Neural cell (in vitro differentiated cells): ENCODE measurements around the gene ZDHHC7. TPM values are rescaled to one million over a fixed set of nuclear protein-coding genes. Genes with fewer than 3 reads are reported as not detected.
"Not testable (repeated sequence)": the region's sequence is repeated elsewhere in the genome, so short reads cannot be mapped to it uniquely, and the experiment has no call there.

Experiments used
- H2AFZ ChIP-seq: fragments of 200-600, 300-800 bp; sonication (generic), shearing (Covaris generic); 2 replicates; pipeline ENCODE4 v1.6.0; 2014; ENCODE audit warnings: low read depth, mild to moderate bottlenecking, antibody characterized with exemption, low read length, moderate library complexity
- H3F3A ChIP-seq: fragments of 200-600 bp; shearing (Covaris generic); 2 replicates; pipeline ENCODE4 v1.6.1; 2016; ENCODE audit warnings: mild to moderate bottlenecking, moderate library complexity, mixed read lengths, antibody characterized with exemption, low read length; ENCODE audit not compliant: insufficient read depth, poor library complexity, severe bottlenecking
- H3K27ac ChIP-seq: fragments of 200-600, 300-800 bp; sonication (generic), shearing (Covaris generic); 2 replicates; pipeline ENCODE4 v1.5.1; 2014; ENCODE audit warnings: mild to moderate bottlenecking, low read length, moderate library complexity
- H3K27me3 ChIP-seq: fragments of 300-800, 200-600 bp; sonication (generic), shearing (Covaris generic); 2 replicates; pipeline ENCODE4 v1.6.0; 2014; ENCODE audit warnings: mild to moderate bottlenecking, low read depth, low read length, moderate library complexity; ENCODE audit not compliant: insufficient read depth
- H3K36me3 ChIP-seq: fragments of 300-800, 200-600 bp; sonication (generic), shearing (Covaris generic); 2 replicates; pipeline ENCODE4 v1.5.1; 2014; ENCODE audit warnings: mild to moderate bottlenecking, antibody characterized with exemption, low read length, moderate library complexity; ENCODE audit not compliant: insufficient read depth
- H3K4me2 ChIP-seq: fragments of 300-800, 200-600 bp; sonication (generic), shearing (Covaris generic); 2 replicates; pipeline ENCODE4 v1.6.0; 2014; ENCODE audit warnings: mild to moderate bottlenecking, low read length
- H3K4me3 ChIP-seq: fragments of 300-800, 200-600 bp; sonication (generic), shearing (Covaris generic); 2 replicates; pipeline ENCODE4 v1.5.1; 2014; ENCODE audit warnings: mild to moderate bottlenecking, low read length, moderate library complexity
- H3K79me2 ChIP-seq: fragments of 200-600 bp; shearing (Covaris generic); replicated peaks from 2 replicates; pipeline ENCODE4 v1.6.0; 2014; ENCODE audit warnings: mild to moderate bottlenecking, low read length, moderate library complexity; ENCODE audit not compliant: insufficient read depth
- H3K9ac ChIP-seq: fragments of 300-800, 200-600 bp; sonication (generic), shearing (Covaris generic); 2 replicates; pipeline ENCODE4 v1.6.1; 2016; ENCODE audit warnings: mild to moderate bottlenecking, low read length, mixed read lengths
- H3K9me2 ChIP-seq: fragments of 200-600 bp; shearing (Covaris generic); 2 replicates; pipeline ENCODE4 v1.6.1; 2016; ENCODE audit warnings: mild to moderate bottlenecking, low read length, mixed read lengths; ENCODE audit not compliant: insufficient read depth
- H3K9me3 ChIP-seq: fragments of 200-600, 300-800 bp; sonication (generic), shearing (Covaris generic); 2 replicates; pipeline ENCODE4 v1.6.1; 2016; ENCODE audit warnings: mild to moderate bottlenecking, mixed run types, low read length, moderate library complexity, mixed read lengths
- H4K20me1 ChIP-seq: fragments of 200-600 bp; shearing (Covaris generic); 2 replicates; pipeline ENCODE4 v1.6.1; 2016; ENCODE audit warnings: mild to moderate bottlenecking, mixed run types; ENCODE audit not compliant: insufficient read depth
- EP300 ChIP-seq: fragments of 450-650 bp; conservative IDR thresholded peaks from 2 replicates; pipeline ENCODE4 v1.6.1; 2014; ENCODE audit warnings: antibody characterized with exemption, mild to moderate bottlenecking, moderate library complexity; ENCODE audit not compliant: poor library complexity, severe bottlenecking
- EZH2 ChIP-seq: fragments of 200-600, 300-800 bp; shearing (Covaris generic), sonication (generic); IDR thresholded peaks from 2 replicates; pipeline ENCODE4 v1.6.1; 2014; ENCODE audit warnings: antibody characterized with exemption, low read length, borderline replicate concordance, mild to moderate bottlenecking; ENCODE audit not compliant: insufficient read depth, poor library complexity, severe bottlenecking
- POLR2AphosphoS5 ChIP-seq: IDR thresholded peaks from 2 replicates; pipeline ENCODE4 v1.6.1; 2012
- RAD21 ChIP-seq: fragments of 450-650 bp; conservative IDR thresholded peaks from 2 replicates; pipeline ENCODE4 v1.6.1; 2014; ENCODE audit warnings: antibody characterized with exemption, mild to moderate bottlenecking, moderate library complexity
- SMC3 ChIP-seq: fragments of 450-650 bp; conservative IDR thresholded peaks from 2 replicates; pipeline ENCODE4 v1.6.1; 2014; ENCODE audit warnings: antibody characterized with exemption, mild to moderate bottlenecking, moderate library complexity; ENCODE audit not compliant: poor library complexity
- TAF1 ChIP-seq: IDR thresholded peaks from 2 replicates; pipeline ENCODE4 v1.6.1; 2012; ENCODE audit warnings: low read depth
- polyA plus RNA-seq: library from polyadenylated mRNA; depleted of rRNA; stranded (reverse); fragments of >200 nt; gene quantifications from 2 replicates; pipeline ENCODE4 v1.2.3, GENCODE V29; 2014
- TF ChIP-seq, protein P1 (sequence below): IDR thresholded peaks from 2 replicates; pipeline ENCODE4 v1.6.1; 2012; ENCODE audit warnings: borderline replicate concordance

The ZDHHC7 gene
- polyA plus RNA-seq, 1 donor from 2014 or later = 33.8 TPM

GRCh38 chr16:85056211-85056748 lies 44.9 kb upstream of the ZDHHC7 start (continued):
- TF ChIP-seq, protein P1, sequence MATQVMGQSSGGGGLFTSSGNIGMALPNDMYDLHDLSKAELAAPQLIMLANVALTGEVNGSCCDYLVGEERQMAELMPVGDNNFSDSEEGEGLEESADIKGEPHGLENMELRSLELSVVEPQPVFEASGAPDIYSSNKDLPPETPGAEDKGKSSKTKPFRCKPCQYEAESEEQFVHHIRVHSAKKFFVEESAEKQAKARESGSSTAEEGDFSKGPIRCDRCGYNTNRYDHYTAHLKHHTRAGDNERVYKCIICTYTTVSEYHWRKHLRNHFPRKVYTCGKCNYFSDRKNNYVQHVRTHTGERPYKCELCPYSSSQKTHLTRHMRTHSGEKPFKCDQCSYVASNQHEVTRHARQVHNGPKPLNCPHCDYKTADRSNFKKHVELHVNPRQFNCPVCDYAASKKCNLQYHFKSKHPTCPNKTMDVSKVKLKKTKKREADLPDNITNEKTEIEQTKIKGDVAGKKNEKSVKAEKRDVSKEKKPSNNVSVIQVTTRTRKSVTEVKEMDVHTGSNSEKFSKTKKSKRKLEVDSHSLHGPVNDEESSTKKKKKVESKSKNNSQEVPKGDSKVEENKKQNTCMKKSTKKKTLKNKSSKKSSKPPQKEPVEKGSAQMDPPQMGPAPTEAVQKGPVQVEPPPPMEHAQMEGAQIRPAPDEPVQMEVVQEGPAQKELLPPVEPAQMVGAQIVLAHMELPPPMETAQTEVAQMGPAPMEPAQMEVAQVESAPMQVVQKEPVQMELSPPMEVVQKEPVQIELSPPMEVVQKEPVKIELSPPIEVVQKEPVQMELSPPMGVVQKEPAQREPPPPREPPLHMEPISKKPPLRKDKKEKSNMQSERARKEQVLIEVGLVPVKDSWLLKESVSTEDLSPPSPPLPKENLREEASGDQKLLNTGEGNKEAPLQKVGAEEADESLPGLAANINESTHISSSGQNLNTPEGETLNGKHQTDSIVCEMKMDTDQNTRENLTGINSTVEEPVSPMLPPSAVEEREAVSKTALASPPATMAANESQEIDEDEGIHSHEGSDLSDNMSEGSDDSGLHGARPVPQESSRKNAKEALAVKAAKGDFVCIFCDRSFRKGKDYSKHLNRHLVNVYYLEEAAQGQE = no peak
- no peak for TF ChIP-seq TAF1

- Histone ChIP-seq H3K9ac (no peak overlapping the region), H3K36me3 (no peaks in the 10 kb centered on the region), H3K27me3 (no peaks in the 10 kb centered on the region), H3K9me3 (no peaks in the 10 kb centered on the region), H3K9me2 (no peaks in the 10 kb centered on the region), H3K27ac (no peak overlapping the region), H3K79me2 (no peaks in the 10 kb centered on the region), H4K20me1 (no peaks in the 10 kb centered on the region), H3F3A (no peaks in the 10 kb centered on the region), H3K4me2 (no peak overlapping the region), H2AFZ (no peak overlapping the region), H3K4me3 (no peak overlapping the region)
- TF ChIP-seq, protein P1 = no peak
- TF ChIP-seq EP300 = no peak
Observed at GRCh38 chr16:85055493-85056210, 44.3 kb upstream of the ZDHHC7 start.

DNA sequence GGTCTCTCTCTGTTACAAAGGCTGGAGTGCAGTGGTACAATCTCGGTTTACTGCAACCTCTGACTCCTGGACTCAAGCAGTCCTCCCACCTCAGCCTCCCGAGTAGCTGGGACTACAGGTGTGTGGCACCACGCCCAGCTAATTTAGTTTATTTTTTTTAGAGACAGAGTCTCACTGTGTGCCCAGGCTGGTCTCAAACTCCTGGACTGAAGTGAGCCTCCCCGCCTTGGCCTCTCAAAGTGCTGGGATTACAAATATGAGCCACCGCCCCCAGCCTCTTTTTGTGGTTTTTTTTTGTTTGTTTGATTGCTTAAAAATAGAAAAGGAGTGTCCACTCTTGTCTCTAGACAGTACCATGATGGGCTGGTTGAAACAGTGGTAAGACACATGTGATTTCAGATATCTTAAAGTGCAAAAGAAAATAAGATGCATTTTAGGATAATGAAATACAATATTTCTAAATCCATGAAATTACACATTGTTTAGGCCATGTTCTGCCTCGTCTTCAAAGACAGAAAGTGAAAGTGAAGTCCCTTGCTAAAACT lies 43.7 kb upstream of the ZDHHC7 start:
- Histone ChIP-seq H3K27ac (no peak overlapping the region), H3K9me2 (no peaks in the 10 kb centered on the region), H3K9ac (no peak overlapping the region), H3K27me3 (no peaks in the 10 kb centered on the region), H3K4me2 (no peak overlapping the region), H2AFZ (no peak overlapping the region), H3K36me3 (no peaks in the 10 kb centered on the region), H3K79me2 (no peaks in the 10 kb centered on the region), H3K4me3 (no peak overlapping the region), H3K9me3 (no peaks in the 10 kb centered on the region), H3F3A (no peaks in the 10 kb centered on the region), H4K20me1 (no peaks in the 10 kb centered on the region)
- TF ChIP-seq TAF1 = no peak
- no peak for TF ChIP-seq POLR2AphosphoS5
- TF ChIP-seq, protein P1 = no peak
- no peak for TF ChIP-seq RAD21
- TF ChIP-seq EZH2 = no peak
- TF ChIP-seq SMC3 = no peak
- no peak for TF ChIP-seq EP300

GRCh38 chr16:85054321-85054720 lies 43.0 kb upstream of the ZDHHC7 start:
- not testable (repeated sequence) for H3K27ac ChIP-seq, H3K9ac ChIP-seq, H3K36me3 ChIP-seq, H3K79me2 ChIP-seq, H2AFZ ChIP-seq, H3F3A ChIP-seq, H3K9me2 ChIP-seq, H3K9me3 ChIP-seq, H4K20me1 ChIP-seq, H3K4me3 ChIP-seq, H3K4me2 ChIP-seq, H3K27me3 ChIP-seq
